GM15510 (cell line): Measurements from ENCODE around the gene NEDD8.

Source experiments
- POLR2A ChIP-seq: IDR thresholded peaks from 3 replicates; pipeline ENCODE4 v1.6.1; 2011; ENCODE audit warnings: borderline replicate concordance; ENCODE audit not compliant: insufficient read length; ENCODE audit errors: extremely low read depth

Gene NEDD8

GRCh38 chr14:24268225-24268624 lies 36.1 kb upstream of the NEDD8 start:
- no peak for TF ChIP-seq POLR2A

DNA sequence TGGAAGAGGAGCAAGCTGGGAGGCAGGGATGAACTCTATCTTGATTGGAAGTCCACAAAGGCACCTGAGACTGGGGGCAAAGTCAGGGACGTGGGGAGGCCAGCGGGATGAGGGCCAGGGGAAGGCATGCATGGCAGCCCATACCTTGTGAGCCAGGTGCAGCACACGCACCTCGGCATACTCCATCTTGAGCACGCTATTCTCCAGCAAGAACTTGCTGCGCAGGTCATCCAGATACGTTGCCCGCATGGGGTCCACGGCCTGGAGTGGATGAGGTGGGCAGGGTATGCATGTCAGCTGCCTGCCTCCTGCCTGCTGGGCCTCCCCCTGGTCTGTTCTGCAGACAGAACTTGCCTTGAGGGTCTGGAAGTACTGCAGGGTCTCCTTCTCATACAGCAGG lies 35.3 kb upstream of the NEDD8 start:
- TF ChIP-seq POLR2A: no peak

- TF ChIP-seq POLR2A: no peak
Observed at GRCh38 chr14:24266344-24267244, 34.4 kb upstream of the NEDD8 start.

GRCh38 chr14:24264298-24264697 lies 32.1 kb upstream of the NEDD8 start:
- no peak for TF ChIP-seq POLR2A

DNA sequence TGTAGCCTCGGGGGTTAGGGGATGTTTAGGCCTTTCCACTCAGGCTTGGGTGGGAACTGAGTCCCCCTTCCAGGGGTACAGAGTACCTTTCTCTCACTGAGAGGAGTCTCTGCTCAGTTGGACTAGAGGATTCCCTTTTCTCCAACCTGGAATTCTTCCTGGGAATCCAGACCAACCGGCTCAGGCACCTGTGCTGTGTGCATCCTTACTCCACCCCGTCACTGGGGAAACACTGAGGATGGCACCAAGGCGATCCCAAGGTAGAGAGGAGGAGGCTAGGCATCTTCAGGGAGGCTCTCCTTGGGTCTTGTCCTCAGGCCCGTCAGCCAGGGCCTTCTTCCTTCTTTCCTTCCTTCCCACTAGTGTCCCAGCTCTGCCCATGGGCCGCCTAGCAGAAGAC lies 31.7 kb upstream of the NEDD8 start:
- TF ChIP-seq POLR2A: no peak

- TF ChIP-seq POLR2A: no peak
Observed at GRCh38 chr14:24262821-24263733, 30.9 kb upstream of the NEDD8 start, which contains the start of gene TGM1. TGM1 (minus strand) TSS chr14:24263177; CDS start chr14:24262352, 825 bp downstream.

DNA sequence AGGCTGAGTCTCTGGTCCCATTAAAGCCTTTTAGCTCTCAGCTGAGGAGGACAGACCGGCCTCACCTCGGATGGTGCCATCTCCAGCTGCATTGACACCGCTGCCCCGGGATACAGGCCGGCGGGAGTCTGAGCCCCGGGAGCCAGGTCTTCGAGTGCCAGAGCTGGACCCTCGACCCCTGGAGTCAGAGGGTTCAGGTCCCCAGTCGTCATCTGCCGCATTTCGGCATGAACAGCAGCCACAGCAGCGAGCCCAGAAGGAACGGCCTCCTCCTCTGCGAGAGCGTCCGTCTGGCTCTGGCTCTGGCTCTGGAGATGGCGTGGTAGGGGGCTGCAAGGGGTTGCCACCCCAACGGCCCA lies 29.8 kb upstream of the NEDD8 start:
- TF ChIP-seq POLR2A: no peak

- TF ChIP-seq POLR2A: no peak
Observed at GRCh38 chr14:24261256-24261968, 29.2 kb upstream of the NEDD8 start.

GRCh38 chr14:24260780-24261157 lies 28.6 kb upstream of the NEDD8 start:
- TF ChIP-seq POLR2A: no peak

DNA sequence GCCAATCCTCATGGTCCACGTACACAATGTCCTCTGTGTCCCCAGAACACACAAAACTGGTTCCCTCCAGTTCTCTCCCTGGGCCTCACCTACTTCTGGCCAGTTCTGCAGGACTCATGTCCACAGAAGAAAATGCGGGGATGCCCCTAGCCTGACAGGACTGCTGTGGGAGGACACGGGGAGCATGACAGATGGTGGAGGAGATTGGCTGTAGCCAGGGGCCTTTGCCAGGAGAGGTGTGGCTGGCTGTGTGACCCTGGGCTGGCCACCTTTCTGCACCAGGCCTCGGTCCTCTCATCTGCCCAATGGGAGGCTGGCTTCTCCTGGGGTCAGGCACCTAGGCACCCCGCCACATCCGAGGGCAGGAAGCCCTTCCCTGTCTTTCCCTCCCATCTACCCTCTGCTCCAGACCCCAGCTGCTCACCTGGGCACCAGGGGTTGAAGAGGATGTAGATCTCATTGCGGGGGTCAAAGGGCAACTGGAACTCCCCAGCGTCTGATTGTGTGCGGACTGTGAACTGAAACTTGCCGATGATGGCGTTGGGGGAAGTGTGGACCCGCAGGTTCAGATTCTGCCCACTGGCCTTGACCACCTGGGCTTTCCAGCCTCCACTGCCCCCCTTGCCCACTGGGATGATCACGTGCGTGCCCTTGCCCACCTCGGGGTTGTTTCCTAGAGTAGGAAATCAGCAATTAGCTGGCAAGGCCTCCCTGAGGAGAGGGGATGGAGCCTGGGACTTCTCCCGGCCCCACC lies 28.0 kb upstream of the NEDD8 start:
- no peak for TF ChIP-seq POLR2A

- TF ChIP-seq POLR2A: no peak
Observed at GRCh38 chr14:24259282-24260025, 27.3 kb upstream of the NEDD8 start.

DNA sequence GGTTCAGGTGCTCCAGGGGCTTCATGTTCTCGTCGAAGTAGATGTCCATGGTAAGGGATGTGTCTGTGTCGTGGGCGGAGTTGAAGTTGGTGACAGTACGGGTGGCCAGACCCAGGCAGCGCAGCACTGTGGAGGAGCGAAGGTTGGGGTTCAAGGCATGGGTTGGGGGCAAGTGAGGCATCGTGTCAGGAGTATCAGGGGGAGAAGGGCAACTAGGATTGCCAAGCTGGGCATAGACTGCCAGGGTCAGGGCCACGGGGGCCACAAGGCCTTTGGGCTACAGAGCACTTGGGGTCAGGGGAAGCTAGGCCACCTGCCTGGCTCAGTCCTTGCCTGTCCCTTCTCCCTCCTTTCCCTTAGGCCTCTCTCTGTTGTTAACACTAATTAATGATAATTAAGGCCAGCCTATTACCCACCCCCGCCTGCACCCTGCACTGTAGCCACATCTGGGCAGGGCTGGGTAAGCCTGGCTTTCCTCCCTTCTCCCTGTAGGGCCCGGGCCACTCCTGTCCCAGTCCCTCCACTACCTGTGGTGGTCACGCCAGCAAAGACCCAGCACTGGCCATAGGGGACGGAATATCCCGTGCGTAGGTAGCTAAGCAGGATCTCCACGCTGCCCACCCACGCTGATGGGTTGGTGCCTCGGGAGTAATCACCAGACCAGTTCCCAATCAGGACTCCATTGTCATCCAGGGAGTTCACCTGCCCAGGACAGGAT lies 26.5 kb upstream of the NEDD8 start:
- TF ChIP-seq POLR2A: no peak

DNA sequence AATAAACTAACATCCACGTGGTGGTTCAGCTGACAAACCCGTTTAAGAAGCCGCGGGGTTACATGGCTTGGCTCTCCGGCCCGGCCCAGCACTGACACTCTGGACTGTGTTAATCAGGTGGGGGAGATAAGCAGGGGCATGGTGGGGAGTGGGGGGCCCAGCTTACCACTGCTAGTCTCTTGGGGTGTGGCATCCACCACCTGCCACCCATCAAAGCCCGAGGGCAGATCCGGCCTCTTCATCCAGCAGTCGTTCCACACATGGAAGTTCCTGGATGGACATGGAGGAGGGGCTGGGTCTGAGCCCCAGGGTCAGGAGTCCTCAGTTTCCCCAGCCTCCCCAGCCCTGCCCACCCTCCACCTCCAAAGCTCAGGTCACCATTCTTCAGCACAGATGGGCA lies 26.0 kb upstream of the NEDD8 start:
- no peak for TF ChIP-seq POLR2A
